ENCODE data around the gene PRKN. TPM values are rescaled to one million over a fixed set of nuclear protein-coding genes. Genes with fewer than 3 reads are reported as not detected.

Gene PRKN
- total RNA-seq, 1 experiment from 2014 or later, result 0.46 TPM

GRCh38 chr6:161422710-161423680 is 1304.6 kb downstream of the PRKN start:
- H3K27me3 ChIP-seq (ENCODE audit: control insufficient read depth, insufficient read depth, low read length), result no peaks in the 10 kb centered on the region
- no peak for TF ChIP-seq SIN3A (IDR thresholded peaks at IDR 0.05; ENCODE audit: borderline replicate concordance, insufficient read depth, low read depth, low read length)
- TF ChIP-seq REST (IDR thresholded peaks at IDR 0.05; ENCODE audit: insufficient read depth in 1 of 2, low read depth in 2 of 2, low read length in 1 of 2), result no peak
- no peak; the same call in 1 of the 2 replicates for TF ChIP-seq TCF7L2 (IDR thresholded peaks at IDR 0.05; ENCODE audit: low read depth, low read length)
- TF ChIP-seq POLR2AphosphoS5 (IDR thresholded peaks at IDR 0.05; ENCODE audit: low read depth, low read length), result no peak
- TF ChIP-seq CTCF (IDR thresholded peaks at IDR 0.05), result no peak
- ChIA-PET POLR2A (no interaction called here), CTCF (no interaction called here)
- no peak overlapping the region for H3K4me3 ChIP-seq (ENCODE audit: low read depth in 2 of 2, low read length in 2 of 2)
- peak; percentile 62 for ATAC-seq
- no peak for DNase-seq (ENCODE audit: low read depth, low spot score)
- peaks cover 10% of the 10 kb centered on the region for H3K4me1 ChIP-seq (ENCODE audit: control insufficient read depth, insufficient read depth, low read length)
- peak overlapping the region; percentile 36 for H3K27ac ChIP-seq (ENCODE audit: low read length)
- no TSS peak for BruUV-seq (replicated peaks)
- no peaks in the 10 kb centered on the region for H3K36me3 ChIP-seq (ENCODE audit: control insufficient read depth, insufficient read depth, low read length)
- in situ Hi-C loops (cut with HindIII; ENCODE audit: low pct_unique_long_range_greater_than_20kb, low sequenced_read_pairs), result no loop called here
- no peaks in the 10 kb centered on the region for H3K9me3 ChIP-seq (ENCODE audit: control insufficient read depth, insufficient read depth, low read depth, low read length)
- intact Hi-C loops (cut with micrococcal nuclease; ENCODE audit: unreplicated experiment), result no loop called here

GRCh38 chr6:161418463-161418945 is 1309.1 kb downstream of the PRKN start:
- ChIA-PET POLR2A (no interaction called here), CTCF (interaction anchor here (0.5 to 1.2 kb wide), 7 partner anchors 8 to 290 kb away, joined by 3 to 6 read pairs (median 4); no protein-coding TSS in a partner anchor)
- in situ Hi-C loops (cut with HindIII; ENCODE audit: low pct_unique_long_range_greater_than_20kb, low sequenced_read_pairs), result no loop called here
- no peaks in the 10 kb centered on the region for H3K9me3 ChIP-seq (ENCODE audit: control insufficient read depth, insufficient read depth, low read depth, low read length)
- DNase-seq (ENCODE audit: low read depth, low spot score) (peak; percentile 43), ATAC-seq (peak; percentile 80)
- H3K4me1 ChIP-seq (ENCODE audit: control insufficient read depth, insufficient read depth, low read length), result peaks cover 16% of the 10 kb centered on the region
- TF ChIP-seq REST (IDR thresholded peaks at IDR 0.05; ENCODE audit: insufficient read depth in 1 of 2, low read depth in 2 of 2, low read length in 1 of 2) (no peak), TCF7L2 (IDR thresholded peaks at IDR 0.05; ENCODE audit: low read depth, low read length) (peak; percentile 42; the same call in 1 of the 2 replicates), CTCF (IDR thresholded peaks at IDR 0.05) (peak; percentile 74), POLR2AphosphoS5 (IDR thresholded peaks at IDR 0.05; ENCODE audit: low read depth, low read length) (no peak), SIN3A (IDR thresholded peaks at IDR 0.05; ENCODE audit: borderline replicate concordance, insufficient read depth, low read depth, low read length) (no peak)
- H3K36me3 ChIP-seq (ENCODE audit: control insufficient read depth, insufficient read depth, low read length), result no peaks in the 10 kb centered on the region
- no peak overlapping the region for H3K4me3 ChIP-seq (ENCODE audit: low read depth in 2 of 2, low read length in 2 of 2)
- no TSS peak for BruUV-seq (replicated peaks)
- peak overlapping the region; percentile 48 for H3K27ac ChIP-seq (ENCODE audit: low read length)
- H3K27me3 ChIP-seq (ENCODE audit: control insufficient read depth, insufficient read depth, low read length), result no peaks in the 10 kb centered on the region
- intact Hi-C loops (cut with micrococcal nuclease; ENCODE audit: unreplicated experiment), result loop anchor here (5.0 to 10.0 kb wide), 3 partner anchors 79 to 496 kb away; no protein-coding TSS in a partner anchor
